ENCODE measurements around the gene MBD5. TPM values are rescaled to one million over a fixed set of nuclear protein-coding genes. Genes with fewer than 3 reads are reported as not detected.

Gene MBD5
- total and polyA plus RNA-seq, 2 of the 4 experiments (the other 2 are of a cell fraction), result 9.8 to 14.2 TPM

GRCh38 chr2:148231858-148232257 lies 211.0 kb downstream of the MBD5 start:
- Histone ChIP-seq H2AK9ac (replicated peaks; ENCODE audit: low read depth, low read length, poor library complexity) (no peak overlapping the region), H2BK15ac (ENCODE audit: low read depth, low read length) (no peak overlapping the region), H3K36me3 (ENCODE audit: control insufficient read depth, insufficient read depth, low read length) (peaks cover 5% of the 10 kb centered on the region), H4K20me1 (ENCODE audit: insufficient read depth, low read length) (no peaks in the 10 kb centered on the region), H2AK5ac (ENCODE audit: low read depth, low read length) (no peak overlapping the region), H3K79me1 (ENCODE audit: low read depth in 1 of 2, low read length in 2 of 2) (peaks cover 0 to 9% of the 10 kb centered on the region in 2 experiments; a peak in 1 of 4 replicates), H3K14ac (replicated peaks; ENCODE audit: low read depth, low read length) (no peak overlapping the region), H2BK5ac (ENCODE audit: low read depth, low read length, poor library complexity, severe bottlenecking) (no peak overlapping the region), H3K56ac (ENCODE audit: extremely low read depth, insufficient read depth, low read length) (no peak overlapping the region), H4K5ac (ENCODE audit: low read depth, low read length) (no peak overlapping the region), H3K9me3 (ENCODE audit: control insufficient read depth, insufficient read depth, low read length) (peaks cover 2% of the 10 kb centered on the region; the same call in 1 of the 2 replicates), H3K23ac (ENCODE audit: low read depth, low read length) (no peak overlapping the region), H3K9ac (ENCODE audit: low read depth, low read length) (no peak overlapping the region), H3K18ac (ENCODE audit: low read depth, low read length) (no peak overlapping the region), H4K91ac (ENCODE audit: insufficient read depth, low read depth, low read length) (no peak overlapping the region), H3K4ac (ENCODE audit: low read depth, low read length) (no peak overlapping the region), H3K4me3 (ENCODE audit: insufficient read depth, low read depth, low read length) (no peak overlapping the region), H3K27ac (ENCODE audit: insufficient read depth, low read length) (no peak overlapping the region), H3K9me1 (ENCODE audit: insufficient read depth, low read length) (0 out of 2 replicates have a peak, but pooled peaks cover 5% of the 10 kb centered on the region), H2BK20ac (ENCODE audit: low read depth, low read length) (no peak overlapping the region), H3K4me2 (ENCODE audit: low read depth, low read length) (no peak overlapping the region), H2BK120ac (ENCODE audit: low read depth, low read length) (no peak overlapping the region), H2AFZ (replicated peaks; ENCODE audit: low read length, poor library complexity) (no peak overlapping the region), H3K4me1 (ENCODE audit: control insufficient read depth, insufficient read depth, low read length) (peaks cover 3% of the 10 kb centered on the region), H3K27me3 (ENCODE audit: control insufficient read depth, insufficient read depth, low read length) (no peaks in the 10 kb centered on the region), H4K8ac (ENCODE audit: low read depth in 2 of 2, low read length in 2 of 2) (no peak overlapping the region)
- WGBS, 2 experiments (ENCODE audit: extremely low coverage in 2 of 2, insufficient read length in 1 of 2), result 82% methylated on average over 3 of the region's 3 CpGs; no CpG with 5 or more reads in 1 of the 2 experiments
- ChIA-PET CTCF (no interaction called here), POLR2A (ENCODE audit: unreplicated experiment) (no interaction called here)
- dilution Hi-C loops (cut with HindIII; ENCODE audit: low sequenced_read_pairs, unreplicated experiment), result no loop called here
- DNase-seq (no peak), ATAC-seq (ENCODE audit: low read depth) (no peak)
- in situ Hi-C loops (cut with MboI; ENCODE audit: low sequenced_read_pairs), result no loop called here
- TF ChIP-seq NFE2L2 (IDR thresholded peaks at IDR 0.05; ENCODE audit: low read depth, low read length) (no peak), CTCF (conservative IDR thresholded peaks at IDR 0.05; ENCODE audit: low read depth, low read length) (no peak), POLR2A (IDR thresholded peaks at IDR 0.05; ENCODE audit: low read depth, low read length) (no peak), MAFK (IDR thresholded peaks at IDR 0.05; ENCODE audit: low read depth, low read length) (no peak), CEBPB (IDR thresholded peaks at IDR 0.05; ENCODE audit: low read depth, low read length) (no peak), USF2 (IDR thresholded peaks at IDR 0.05; ENCODE audit: low read depth, low read length) (no peak), RFX5 (IDR thresholded peaks at IDR 0.05; ENCODE audit: low read depth, low read length) (no peak), RCOR1 (IDR thresholded peaks at IDR 0.05; ENCODE audit: insufficient replicate concordance, low read length) (no peak), CHD1 (IDR thresholded peaks at IDR 0.05; ENCODE audit: low read depth, low read length) (no peak)
- BruUV-seq (replicated peaks), result no TSS peak
- intact Hi-C loops (cut with micrococcal nuclease), result loop anchor here (5.0 kb wide), 1 partner anchor 830 kb away; no protein-coding TSS in a partner anchor

Measured in IMR-90 (cell line).